ENCODE measurements around the gene CNPY3.
A peak's percentile ranks its signal among the peaks of the same experiment; 100 is the strongest.

The CNPY3 gene

GRCh38 chr6:42961020-42961470 lies 31.8 kb downstream of the CNPY3 start:
- DNase-seq, result no peak

GRCh38 chr6:42962096-42962495 lies 32.8 kb downstream of the CNPY3 start:
- DNase-seq, result no peak

- DNase-seq, result no peak
Observed at GRCh38 chr6:42962502-42963178, 33.4 kb downstream of the CNPY3 start.

- DNase-seq, result no peak
Observed at GRCh38 chr6:42963179-42963854, 34.0 kb downstream of the CNPY3 start.

- peak; percentile 81 for DNase-seq
Observed at GRCh38 chr6:42963855-42964605, 34.8 kb downstream of the CNPY3 start.

GRCh38 chr6:42966571-42966970 lies 37.3 kb downstream of the CNPY3 start:
- DNase-seq, result no peak

- DNase-seq, result no peak
Observed at GRCh38 chr6:42967228-42967627, 37.9 kb downstream of the CNPY3 start.

GRCh38 chr6:42968126-42968701 lies 38.9 kb downstream of the CNPY3 start:
- no peak for DNase-seq

- no peak for DNase-seq
Observed at GRCh38 chr6:42968783-42969182, 39.5 kb downstream of the CNPY3 start.

- DNase-seq, result no peak
Observed at GRCh38 chr6:42969431-42969830, 40.2 kb downstream of the CNPY3 start.

GRCh38 chr6:42969934-42970333 lies 40.7 kb downstream of the CNPY3 start:
- DNase-seq, result no peak

- DNase-seq, result peak; percentile 59
Observed at GRCh38 chr6:42970871-42971612, 41.8 kb downstream of the CNPY3 start.

- DNase-seq, result no peak
Observed at GRCh38 chr6:42971746-42972327, 42.6 kb downstream of the CNPY3 start.

- DNase-seq, result no peak
Observed at GRCh38 chr6:42973926-42974325, 44.6 kb downstream of the CNPY3 start.

- no peak for DNase-seq
Observed at GRCh38 chr6:42974919-42975505, 45.7 kb downstream of the CNPY3 start.

- peak; percentile 45 for DNase-seq
Observed at GRCh38 chr6:42978487-42978838, 49.2 kb downstream of the CNPY3 start.

- DNase-seq, result peak; percentile 98
Observed at GRCh38 chr6:42978839-42979522, 49.7 kb downstream of the CNPY3 start, which contains the start of gene PEX6. Gene PEX6, minus strand, starts transcription at chr6:42979181. Its CDS starts 31 bp downstream, at chr6:42979150.

GRCh38 chr6:42979523-42980177 lies 50.4 kb downstream of the CNPY3 start:
- peak; percentile 56 for DNase-seq

GRCh38 chr6:42981836-42982235 lies 52.6 kb downstream of the CNPY3 start:
- no peak for DNase-seq

Data from hematopoietic multipotent progenitor cell treated with erythropoietin and hydrocortisone succinate and interleukin-3 and kit ligand, for 4 days (in vitro differentiated cells).